GM13977 (cell line): ENCODE measurements around the gene SLC66A3.

Experiments
- DNase-seq: peaks from one replicate; pipeline ENCODE4 v3.0.0; 2012; ENCODE audit warnings: low spot score
- CTCF ChIP-seq: IDR thresholded peaks from 2 replicates; pipeline ENCODE4 v1.5.1; 2012; ENCODE audit warnings: mild to moderate bottlenecking, control low read depth; ENCODE audit not compliant: insufficient read depth; ENCODE audit errors: extremely low read depth, missing control alignments
- in situ Hi-C: fragments of 300-500 bp; cut with MboI; formaldehyde crosslinking; loops from one replicate; pipeline ENCODE4 v1.12.0; 2022; ENCODE audit warnings: low sequenced_read_pairs, low pct_unique_long_range_greater_than_20kb, mixed read lengths, inconsistent platforms; ENCODE audit not compliant: unreplicated experiment

SLC66A3 gene

DNA sequence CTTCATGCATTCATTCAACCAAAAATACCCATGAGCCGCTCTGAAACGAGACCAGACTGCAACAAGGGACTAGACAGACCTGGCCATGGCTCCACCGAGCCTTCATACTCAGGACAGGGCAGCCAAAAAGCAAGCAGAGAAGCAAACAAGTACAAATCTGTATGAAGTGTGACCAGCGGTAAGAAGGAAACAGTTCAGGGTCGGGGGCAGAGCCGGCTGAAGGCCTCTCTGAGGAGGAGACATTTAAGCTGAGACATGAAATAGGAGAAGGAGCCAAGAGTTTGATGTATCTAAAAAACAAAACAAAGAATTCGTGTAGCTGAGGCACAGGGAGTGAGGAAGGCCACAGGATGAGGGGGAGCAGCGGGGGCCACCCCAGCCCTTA lies 21.3 kb upstream of the SLC66A3 start:
- DNase-seq = no peak
- in situ Hi-C loops = loop anchor here (25.0 kb wide), 2 partner anchors 278 to 453 kb away; no protein-coding TSS in a partner anchor
- no peak for TF ChIP-seq CTCF

DNA sequence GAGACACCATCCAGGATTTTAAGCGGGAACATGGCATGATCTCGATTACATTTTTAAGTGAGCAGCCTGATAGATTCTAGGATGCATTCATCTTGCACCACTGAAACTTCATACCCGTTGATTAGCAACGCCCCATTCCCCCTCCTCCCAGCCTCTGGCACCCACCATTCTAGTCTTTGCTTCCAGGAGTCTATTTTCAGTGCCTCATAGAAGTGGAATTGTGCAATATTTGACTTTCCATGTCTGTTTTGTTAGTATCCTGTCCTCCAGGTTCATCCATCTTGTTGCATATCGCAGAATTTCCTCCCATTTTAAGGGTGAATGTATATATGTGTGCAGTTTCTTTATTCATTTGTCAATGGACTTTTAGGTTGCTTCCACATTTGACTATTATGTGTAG lies 20.9 kb upstream of the SLC66A3 start:
- no peak for DNase-seq
- no peak for TF ChIP-seq CTCF
- in situ Hi-C loops = loop anchor here (25.0 kb wide), 2 partner anchors 278 to 453 kb away; no protein-coding TSS in a partner anchor

DNA sequence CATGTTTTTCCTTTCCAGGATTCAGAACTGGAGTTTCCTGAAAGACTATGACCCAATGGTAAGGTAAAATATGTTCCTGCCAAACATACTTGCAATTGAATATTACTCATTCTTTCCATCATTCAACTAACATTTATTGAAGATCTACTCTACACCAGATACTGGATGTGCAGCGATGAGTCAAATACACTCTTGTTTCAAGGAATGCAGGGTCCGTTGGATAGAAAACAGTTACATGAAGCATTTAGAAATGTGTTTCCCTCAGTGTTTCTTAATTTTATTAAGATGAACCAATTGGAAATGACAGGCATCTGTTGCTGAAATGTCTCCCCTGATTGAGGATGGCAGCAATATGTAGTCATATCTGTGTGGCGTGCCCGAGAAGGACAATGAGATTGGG lies 14.8 kb upstream of the SLC66A3 start:
- in situ Hi-C loops = loop anchor here (25.0 kb wide), 2 partner anchors 272 to 447 kb away; no protein-coding TSS in a partner anchor
- TF ChIP-seq CTCF = no peak
- DNase-seq = no peak

- in situ Hi-C loops = loop anchor here (25.0 kb wide), 2 partner anchors 271 to 446 kb away; no protein-coding TSS in a partner anchor
- no peak for DNase-seq
- no peak for TF ChIP-seq CTCF
Observed at GRCh38 chr2:11141319-11141718, 13.9 kb upstream of the SLC66A3 start.

DNA sequence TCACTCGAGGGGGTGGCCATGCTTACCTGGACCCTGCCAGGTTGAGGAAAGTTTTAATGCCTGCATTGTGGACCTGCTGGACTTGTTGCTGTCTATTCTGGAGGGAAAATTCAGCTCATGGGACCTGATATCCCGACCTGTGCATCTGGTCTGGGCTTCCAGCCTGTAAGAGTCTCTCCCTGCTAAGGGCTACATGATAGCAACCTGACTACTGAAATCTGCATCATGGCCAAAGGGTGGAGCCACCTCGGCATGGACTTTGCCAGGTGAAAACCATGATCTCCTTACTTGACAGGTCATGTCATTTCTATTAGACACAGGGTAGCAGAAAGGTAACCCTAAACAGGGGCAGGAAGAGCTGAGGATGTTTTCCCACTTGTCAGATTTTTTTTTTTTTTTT lies 12.9 kb upstream of the SLC66A3 start:
- in situ Hi-C loops = loop anchor here (25.0 kb wide), 2 partner anchors 270 to 445 kb away; no protein-coding TSS in a partner anchor
- no peak for TF ChIP-seq CTCF
- DNase-seq = no peak

DNA sequence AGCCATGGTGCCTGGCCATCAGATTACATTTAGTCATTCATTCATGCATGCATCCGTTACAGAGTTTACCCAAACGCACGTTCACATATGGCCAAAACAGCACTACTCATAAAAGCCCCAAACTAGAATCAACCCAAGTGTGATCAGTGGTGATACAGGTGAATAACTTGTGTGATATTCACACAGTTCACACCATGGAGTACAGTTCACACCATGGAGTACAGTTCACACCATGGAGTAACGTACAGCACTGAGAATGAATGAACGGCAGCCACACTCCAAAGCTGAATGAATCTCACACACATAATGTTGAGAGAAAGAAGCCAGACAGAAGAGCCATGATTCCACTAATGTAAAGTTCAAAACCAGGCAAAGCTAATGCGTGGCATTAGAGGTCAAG lies 12.3 kb upstream of the SLC66A3 start:
- no peak for DNase-seq
- no peak for TF ChIP-seq CTCF
- in situ Hi-C loops = loop anchor here (25.0 kb wide), 2 partner anchors 269 to 444 kb away; no protein-coding TSS in a partner anchor
